OCI-LY1 (cell line): ENCODE results near the gene CACNA1D.

Source experiments
- EZH2 ChIP-seq: fragments of 200-600 bp; sonication (generic), shearing (Covaris generic); IDR thresholded peaks from 2 replicates; pipeline ENCODE4 v1.8.0; 2017; ENCODE audit warnings: borderline replicate concordance, mixed run types, mild to moderate bottlenecking, antibody characterized with exemption, low read length, moderate library complexity, mixed read lengths
- TF ChIP-seq, protein P1 (sequence below): fragments of 200-600 bp; sonication (generic), shearing (Covaris generic); IDR thresholded peaks from 2 replicates; pipeline ENCODE4 v1.5.1; 2017; ENCODE audit warnings: mild to moderate bottlenecking, antibody characterized with exemption, low read length, moderate library complexity, mixed read lengths

GRCh38 chr3:53642211-53642610 lies 147.8 kb downstream of the CACNA1D start:
- TF ChIP-seq EZH2 = no peak
- TF ChIP-seq, protein P1, sequence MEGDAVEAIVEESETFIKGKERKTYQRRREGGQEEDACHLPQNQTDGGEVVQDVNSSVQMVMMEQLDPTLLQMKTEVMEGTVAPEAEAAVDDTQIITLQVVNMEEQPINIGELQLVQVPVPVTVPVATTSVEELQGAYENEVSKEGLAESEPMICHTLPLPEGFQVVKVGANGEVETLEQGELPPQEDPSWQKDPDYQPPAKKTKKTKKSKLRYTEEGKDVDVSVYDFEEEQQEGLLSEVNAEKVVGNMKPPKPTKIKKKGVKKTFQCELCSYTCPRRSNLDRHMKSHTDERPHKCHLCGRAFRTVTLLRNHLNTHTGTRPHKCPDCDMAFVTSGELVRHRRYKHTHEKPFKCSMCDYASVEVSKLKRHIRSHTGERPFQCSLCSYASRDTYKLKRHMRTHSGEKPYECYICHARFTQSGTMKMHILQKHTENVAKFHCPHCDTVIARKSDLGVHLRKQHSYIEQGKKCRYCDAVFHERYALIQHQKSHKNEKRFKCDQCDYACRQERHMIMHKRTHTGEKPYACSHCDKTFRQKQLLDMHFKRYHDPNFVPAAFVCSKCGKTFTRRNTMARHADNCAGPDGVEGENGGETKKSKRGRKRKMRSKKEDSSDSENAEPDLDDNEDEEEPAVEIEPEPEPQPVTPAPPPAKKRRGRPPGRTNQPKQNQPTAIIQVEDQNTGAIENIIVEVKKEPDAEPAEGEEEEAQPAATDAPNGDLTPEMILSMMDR = no peak
